GM03348 (cell line): ENCODE results near the gene MBLAC2.

ENCODE experiments used
- DNase-seq: peaks from one replicate; pipeline ENCODE4 v3.0.0; 2012; ENCODE audit warnings: low spot score

MBLAC2 gene

GRCh38 chr5:90474235-90475107 is at the start of gene MBLAC2, which contains the start of gene POLR3G:
Gene MBLAC2, minus strand, starts transcription at chr5:90474771. Its CDS starts 479 bp downstream, at chr5:90474292.
Gene POLR3G, plus strand, starts transcription at chr5:90474864. Its CDS starts 10,704 bp downstream, at chr5:90485568.
- DNase-seq = peak; percentile 96

GRCh38 chr5:90519081-90519480 is 44.5 kb upstream of the MBLAC2 start:
- no peak for DNase-seq

GRCh38 chr5:90518661-90519060 is 44.1 kb upstream of the MBLAC2 start:
- peak; percentile 26 for DNase-seq

GRCh38 chr5:90514520-90514919 is 39.9 kb upstream of the MBLAC2 start:
- no peak for DNase-seq

- DNase-seq = no peak
Observed at GRCh38 chr5:90510438-90510837, 35.9 kb upstream of the MBLAC2 start.

GRCh38 chr5:90506221-90506620 is 31.6 kb upstream of the MBLAC2 start:
- no peak for DNase-seq

GRCh38 chr5:90504743-90505142 is 30.2 kb upstream of the MBLAC2 start:
- DNase-seq = no peak

- no peak for DNase-seq
Observed at GRCh38 chr5:90503596-90503995, 29.0 kb upstream of the MBLAC2 start.

- DNase-seq = no peak
Observed at GRCh38 chr5:90495146-90495545, 20.6 kb upstream of the MBLAC2 start.

- no peak for DNase-seq
Observed at GRCh38 chr5:90494043-90494442, 19.5 kb upstream of the MBLAC2 start.

GRCh38 chr5:90488791-90489190 is 14.2 kb upstream of the MBLAC2 start:
- peak; percentile 67 for DNase-seq

- DNase-seq = no peak
Observed at GRCh38 chr5:90484540-90484939, 10.0 kb upstream of the MBLAC2 start.

GRCh38 chr5:90483206-90483605 is 8.6 kb upstream of the MBLAC2 start:
- DNase-seq = no peak

GRCh38 chr5:90480699-90481098 is 6.1 kb upstream of the MBLAC2 start:
- DNase-seq = no peak

GRCh38 chr5:90479611-90480385 is 5.2 kb upstream of the MBLAC2 start:
- DNase-seq = peak; percentile 13

- no peak for DNase-seq
Observed at GRCh38 chr5:90477621-90478215, 3.1 kb upstream of the MBLAC2 start.

GRCh38 chr5:90477073-90477472 is 2.5 kb upstream of the MBLAC2 start:
- no peak for DNase-seq

GRCh38 chr5:90476391-90476790 is 1.8 kb upstream of the MBLAC2 start:
- DNase-seq = no peak

GRCh38 chr5:90475436-90475980 is 937 bp upstream of the MBLAC2 start:
- no peak for DNase-seq

GRCh38 chr5:90473396-90474234 is 956 bp downstream of the MBLAC2 start:
- peak; percentile 54 for DNase-seq

- DNase-seq = no peak
Observed at GRCh38 chr5:90472783-90473395, 1.7 kb downstream of the MBLAC2 start.
